K562 (cell line): ENCODE results near the gene DPM1. TPM values are rescaled to one million over a fixed set of nuclear protein-coding genes. Genes with fewer than 3 reads are reported as not detected.

ENCODE experiments used
- CREM ChIP-seq: IDR thresholded peaks from 2 replicates; pipeline ENCODE4 v1.6.1; 2014; ENCODE audit warnings: antibody characterized with exemption, low read depth
- MECOM ChIP-seq: fragments of 250-450 bp; sonication (Bioruptor Pico); IDR thresholded peaks from 2 replicates; pipeline ENCODE4 v1.8.0; 2022; ENCODE audit warnings: inconsistent platforms
- ZNF146 ChIP-seq: IDR thresholded peaks from one replicate; pipeline ENCODE4 v1.6.1; 2018; ENCODE audit warnings: missing compliant biosample characterization; ENCODE audit not compliant: unreplicated experiment
- ZNF354B ChIP-seq: fragments of 250-450 bp; sonication (Bioruptor Pico); IDR thresholded peaks from 2 replicates; pipeline ENCODE4 v1.4.0; 2020
- polyA plus RNA-seq, 8 experiments: library from polyadenylated mRNA; depleted of rRNA in 4 of 8; stranded (reverse) in 5 of 8; unstranded in 3 of 8; fragments of >200 nt; fragmentation: Nextera tagmentation in 2 of 8; fragmentation: Illumina TruSeq in 1 of 8; extraction: Ambion mirVana in 2 of 8; extraction: Trizol in 1 of 8; gene quantifications; 2 replicates each; pipeline versions ENCODE4 v1.2.1 to v1.2.3, GENCODE V29; 2011 to 2014; ENCODE audit warnings: inconsistent platforms in 1 of 8, missing spikeins in 1 of 8
- total RNA-seq, 7 experiments: library from RNA; depleted of rRNA in 6 of 7; stranded (reverse); fragments of >200 nt in 6 of 7; fragmentation: Illumina TruSeq in 2 of 7; extraction: Trizol in 2 of 7; gene quantifications; 2 replicates each; pipeline versions ENCODE4 v1.2.1 to v1.2.3, GENCODE V29; 2011 to 2021; ENCODE audit warnings: low replicate concordance in 1 of 7
- TF ChIP-seq, protein P1 (sequence below), 2 experiments: IDR thresholded peaks; 2 replicates each; pipeline ENCODE4 v1.6.1; 2012; ENCODE audit warnings: improper control_type of control experiment in 2 of 2, low read depth in 2 of 2, low read length in 2 of 2, borderline replicate concordance in 1 of 2
- TF ChIP-seq, protein P2 (sequence below): fragments of 150-350 bp; IDR thresholded peaks from 2 replicates; pipeline ENCODE4 v1.6.1; 2014; ENCODE audit warnings: low read depth, mild to moderate bottlenecking, low read length, borderline replicate concordance

DPM1 gene
- total and polyA plus RNA-seq, 9 of the 15 experiments (the other 6 are each of a cell fraction or from before 2014, with no cell fraction given), result 75.2 to 190 (median 153) TPM

DNA sequence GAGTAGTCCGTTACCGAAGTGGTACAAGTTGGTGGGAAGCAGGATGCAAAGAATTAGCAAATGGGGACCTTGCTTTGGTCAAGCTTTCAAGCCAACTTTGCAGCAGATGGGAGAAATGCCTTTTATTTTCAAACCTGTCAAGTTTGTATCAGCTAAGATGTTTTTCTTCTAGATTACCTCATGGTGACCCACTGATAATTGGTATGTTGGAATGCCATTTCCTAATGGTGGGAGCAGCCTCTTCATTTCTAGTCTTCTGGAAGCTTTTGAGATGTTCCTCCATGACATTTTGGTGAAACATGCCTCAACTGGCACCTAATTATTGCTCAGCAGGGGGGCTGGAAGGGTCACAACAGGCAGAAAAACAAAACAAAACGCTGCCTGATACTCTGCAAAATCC is 70.8 kb downstream of the DPM1 start (continued):
- TF ChIP-seq, protein P1, sequence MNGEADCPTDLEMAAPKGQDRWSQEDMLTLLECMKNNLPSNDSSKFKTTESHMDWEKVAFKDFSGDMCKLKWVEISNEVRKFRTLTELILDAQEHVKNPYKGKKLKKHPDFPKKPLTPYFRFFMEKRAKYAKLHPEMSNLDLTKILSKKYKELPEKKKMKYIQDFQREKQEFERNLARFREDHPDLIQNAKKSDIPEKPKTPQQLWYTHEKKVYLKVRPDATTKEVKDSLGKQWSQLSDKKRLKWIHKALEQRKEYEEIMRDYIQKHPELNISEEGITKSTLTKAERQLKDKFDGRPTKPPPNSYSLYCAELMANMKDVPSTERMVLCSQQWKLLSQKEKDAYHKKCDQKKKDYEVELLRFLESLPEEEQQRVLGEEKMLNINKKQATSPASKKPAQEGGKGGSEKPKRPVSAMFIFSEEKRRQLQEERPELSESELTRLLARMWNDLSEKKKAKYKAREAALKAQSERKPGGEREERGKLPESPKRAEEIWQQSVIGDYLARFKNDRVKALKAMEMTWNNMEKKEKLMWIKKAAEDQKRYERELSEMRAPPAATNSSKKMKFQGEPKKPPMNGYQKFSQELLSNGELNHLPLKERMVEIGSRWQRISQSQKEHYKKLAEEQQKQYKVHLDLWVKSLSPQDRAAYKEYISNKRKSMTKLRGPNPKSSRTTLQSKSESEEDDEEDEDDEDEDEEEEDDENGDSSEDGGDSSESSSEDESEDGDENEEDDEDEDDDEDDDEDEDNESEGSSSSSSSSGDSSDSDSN (IDR thresholded peaks at IDR 0.05; ENCODE audit: borderline replicate concordance in 1 of 2, low read depth in 2 of 2, low read length in 2 of 2), result no peak
- TF ChIP-seq MECOM (CRISPR knock-in tag) (no peak), CREM (no peak), ZNF354B (no peak), ZNF146 (no peak)
- TF ChIP-seq, protein P2, sequence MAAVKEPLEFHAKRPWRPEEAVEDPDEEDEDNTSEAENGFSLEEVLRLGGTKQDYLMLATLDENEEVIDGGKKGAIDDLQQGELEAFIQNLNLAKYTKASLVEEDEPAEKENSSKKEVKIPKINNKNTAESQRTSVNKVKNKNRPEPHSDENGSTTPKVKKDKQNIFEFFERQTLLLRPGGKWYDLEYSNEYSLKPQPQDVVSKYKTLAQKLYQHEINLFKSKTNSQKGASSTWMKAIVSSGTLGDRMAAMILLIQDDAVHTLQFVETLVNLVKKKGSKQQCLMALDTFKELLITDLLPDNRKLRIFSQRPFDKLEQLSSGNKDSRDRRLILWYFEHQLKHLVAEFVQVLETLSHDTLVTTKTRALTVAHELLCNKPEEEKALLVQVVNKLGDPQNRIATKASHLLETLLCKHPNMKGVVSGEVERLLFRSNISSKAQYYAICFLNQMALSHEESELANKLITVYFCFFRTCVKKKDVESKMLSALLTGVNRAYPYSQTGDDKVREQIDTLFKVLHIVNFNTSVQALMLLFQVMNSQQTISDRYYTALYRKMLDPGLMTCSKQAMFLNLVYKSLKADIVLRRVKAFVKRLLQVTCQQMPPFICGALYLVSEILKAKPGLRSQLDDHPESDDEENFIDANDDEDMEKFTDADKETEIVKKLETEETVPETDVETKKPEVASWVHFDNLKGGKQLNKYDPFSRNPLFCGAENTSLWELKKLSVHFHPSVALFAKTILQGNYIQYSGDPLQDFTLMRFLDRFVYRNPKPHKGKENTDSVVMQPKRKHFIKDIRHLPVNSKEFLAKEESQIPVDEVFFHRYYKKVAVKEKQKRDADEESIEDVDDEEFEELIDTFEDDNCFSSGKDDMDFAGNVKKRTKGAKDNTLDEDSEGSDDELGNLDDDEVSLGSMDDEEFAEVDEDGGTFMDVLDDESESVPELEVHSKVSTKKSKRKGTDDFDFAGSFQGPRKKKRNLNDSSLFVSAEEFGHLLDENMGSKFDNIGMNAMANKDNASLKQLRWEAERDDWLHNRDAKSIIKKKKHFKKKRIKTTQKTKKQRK, result no peak
